Stimulated activated naive B cell treated with anti-CD40 and anti-IgM and Interleukin-4, amounts not matched to agents 10 μg/mL and 1 μg/mL and 100 μg/mL, for 72 hours (primary cell): ENCODE data around the gene SF3B1.
A peak's percentile ranks its signal among the peaks of the same experiment; 100 is the strongest.
"Not testable (repeated sequence)": the region's sequence is repeated elsewhere in the genome, so short reads cannot be mapped to it uniquely, and the experiment has no call there.

ENCODE experiments used
- ATAC-seq, 2 donors: fragments of 150-1000 bp; cut with Tn5 transposase; replicated peaks; 2 replicates each; pipeline ENCODE4 v1.10.0; 2021; ENCODE audit warnings: moderate library complexity in 1 of 2
- DNase-seq: peaks from one replicate; pipeline ENCODE4 v3.0.0; 2021
- H3K27ac Mint-ChIP-seq: one replicate; pipeline ENCODE4 v1.8.0; 2022; ENCODE audit warnings: mild to moderate bottlenecking, mixed read lengths
- H3K27me3 Mint-ChIP-seq, 2 donors: one replicate each; pipeline ENCODE4 v1.8.0; 2022; ENCODE audit warnings: mixed read lengths in 2 of 2
- H3K36me3 Mint-ChIP-seq, 2 donors: one replicate each; pipeline ENCODE4 v1.8.0; 2022; ENCODE audit warnings: mixed read lengths in 2 of 2, mild to moderate bottlenecking in 1 of 2
- H3K4me1 Mint-ChIP-seq, 2 donors: one replicate each; pipeline ENCODE4 v1.8.0; 2022; ENCODE audit warnings: mixed read lengths in 2 of 2, mild to moderate bottlenecking in 1 of 2
- H3K4me3 Mint-ChIP-seq, 2 donors: one replicate each; pipeline ENCODE4 v1.8.0; 2022; ENCODE audit warnings: mild to moderate bottlenecking in 2 of 2, mixed read lengths in 2 of 2, moderate library complexity in 1 of 2
- H3K9me3 Mint-ChIP-seq, 2 donors: one replicate each; pipeline ENCODE4 v1.8.0; 2022; ENCODE audit warnings: mixed read lengths in 2 of 2, mild to moderate bottlenecking in 1 of 2

The SF3B1 gene

GRCh38 chr2:197359859-197360258 is 75.0 kb downstream of the SF3B1 start:
- peaks cover 5 to 25% of the 10 kb centered on the region in 2 donors for H3K4me1 Mint-ChIP-seq
- peak overlapping the region; percentile 37 for H3K27ac Mint-ChIP-seq
- H3K9me3 Mint-ChIP-seq, result peaks cover 0 to 2% of the 10 kb centered on the region in 2 donors
- no peak overlapping the region for H3K4me3 Mint-ChIP-seq
- no peak for DNase-seq
- H3K36me3 Mint-ChIP-seq, result no peaks in the 10 kb centered on the region
- ATAC-seq, result peak in 1 of 2 donors; percentile 33
- H3K27me3 Mint-ChIP-seq, result no peaks in the 10 kb centered on the region

- Mint-ChIP-seq H3K4me3 (no peak overlapping the region), H3K9me3 (peaks cover 0 to 2% of the 10 kb centered on the region in 2 donors), H3K36me3 (no peaks in the 10 kb centered on the region), H3K4me1 (peaks cover 5 to 25% of the 10 kb centered on the region in 2 donors), H3K27ac (no peak overlapping the region), H3K27me3 (no peaks in the 10 kb centered on the region)
- no peak for ATAC-seq
- DNase-seq, result no peak
These were observed 75.9 kb downstream of the SF3B1 start for GRCh38 chr2:197358931-197359330.

GRCh38 chr2:197357986-197358385 is 76.8 kb downstream of the SF3B1 start:
- ATAC-seq, result no peak
- no peaks in the 10 kb centered on the region for H3K36me3 Mint-ChIP-seq
- no peak overlapping the region for H3K4me3 Mint-ChIP-seq
- no peak overlapping the region for H3K27ac Mint-ChIP-seq
- DNase-seq, result no peak
- peaks cover 0 to 2% of the 10 kb centered on the region in 2 donors for H3K9me3 Mint-ChIP-seq
- H3K4me1 Mint-ChIP-seq, result peaks cover 5 to 25% of the 10 kb centered on the region in 2 donors
- no peaks in the 10 kb centered on the region for H3K27me3 Mint-ChIP-seq

- H3K9me3 Mint-ChIP-seq, result peaks cover 0 to 2% of the 10 kb centered on the region in 2 donors
- H3K27ac Mint-ChIP-seq, result no peak overlapping the region
- ATAC-seq (peak; percentile 44 to 50), DNase-seq (no peak)
- no peaks in the 10 kb centered on the region for H3K36me3 Mint-ChIP-seq
- no peak overlapping the region for H3K4me3 Mint-ChIP-seq
- peaks cover 9 to 34% of the 10 kb centered on the region in 2 donors for H3K4me1 Mint-ChIP-seq
- H3K27me3 Mint-ChIP-seq, result no peaks in the 10 kb centered on the region
These were observed 78.7 kb downstream of the SF3B1 start for GRCh38 chr2:197356136-197356535.

GRCh38 chr2:197354169-197354558 is 80.7 kb downstream of the SF3B1 start:
- Mint-ChIP-seq H3K4me3 (no peak overlapping the region), H3K27me3 (no peaks in the 10 kb centered on the region), H3K36me3 (no peaks in the 10 kb centered on the region), H3K27ac (no peak overlapping the region), H3K4me1 (peaks cover 15 to 37% of the 10 kb centered on the region in 2 donors), H3K9me3 (peaks cover 0 to 3% of the 10 kb centered on the region in 2 donors)
- ATAC-seq (no peak), DNase-seq (no peak)

- no peak for DNase-seq
- ATAC-seq, result no peak
- no peak overlapping the region for H3K27ac Mint-ChIP-seq
- no peaks in the 10 kb centered on the region for H3K27me3 Mint-ChIP-seq
- H3K4me3 Mint-ChIP-seq, result no peak overlapping the region
- peaks cover 0 to 3% of the 10 kb centered on the region in 2 donors for H3K9me3 Mint-ChIP-seq
- H3K36me3 Mint-ChIP-seq, result no peaks in the 10 kb centered on the region
- H3K4me1 Mint-ChIP-seq, result peaks cover 20 to 43% of the 10 kb centered on the region in 2 donors
These were observed 81.2 kb downstream of the SF3B1 start for GRCh38 chr2:197353393-197354168.

- H3K36me3 Mint-ChIP-seq, result no peaks in the 10 kb centered on the region
- no peak overlapping the region for H3K27ac Mint-ChIP-seq
- ATAC-seq, result no peak
- no peaks in the 10 kb centered on the region for H3K27me3 Mint-ChIP-seq
- no peak overlapping the region for H3K4me3 Mint-ChIP-seq
- H3K4me1 Mint-ChIP-seq, result peaks cover 25 to 55% of the 10 kb centered on the region in 2 donors
- peaks cover 0 to 3% of the 10 kb centered on the region in 2 donors for H3K9me3 Mint-ChIP-seq
- DNase-seq, result no peak
These were observed 85.1 kb downstream of the SF3B1 start for GRCh38 chr2:197349699-197350098.

- H3K27ac Mint-ChIP-seq, result no peak overlapping the region
- peaks cover 0 to 3% of the 10 kb centered on the region in 2 donors for H3K9me3 Mint-ChIP-seq
- peaks cover 25 to 55% of the 10 kb centered on the region in 2 donors for H3K4me1 Mint-ChIP-seq
- no peaks in the 10 kb centered on the region for H3K36me3 Mint-ChIP-seq
- no peak for DNase-seq
- ATAC-seq, result peak; percentile 69 to 81
- H3K4me3 Mint-ChIP-seq, result no peak overlapping the region
- H3K27me3 Mint-ChIP-seq, result no peaks in the 10 kb centered on the region
These were observed 86.0 kb downstream of the SF3B1 start for GRCh38 chr2:197348721-197349360.

GRCh38 chr2:197345846-197346370 is 88.9 kb downstream of the SF3B1 start:
- H3K27ac Mint-ChIP-seq, result no peak overlapping the region

GRCh38 chr2:197343968-197344367 is 90.9 kb downstream of the SF3B1 start:
- H3K9me3 Mint-ChIP-seq, H3K4me3 Mint-ChIP-seq, H3K36me3 Mint-ChIP-seq, DNase-seq, H3K27ac Mint-ChIP-seq, ATAC-seq, H3K27me3 Mint-ChIP-seq: not testable (repeated sequence)
- H3K4me1 Mint-ChIP-seq, result peaks cover 17 to 28% of the 10 kb centered on the region in 2 donors

More at GRCh38 chr2:197345846-197346370, 88.9 kb downstream of the SF3B1 start:
- no peak for DNase-seq
- H3K4me3 Mint-ChIP-seq, result no peak overlapping the region
- H3K9me3 Mint-ChIP-seq, result peaks cover 0 to 3% of the 10 kb centered on the region in 2 donors
- H3K27me3 Mint-ChIP-seq, result no peaks in the 10 kb centered on the region
- no peaks in the 10 kb centered on the region for H3K36me3 Mint-ChIP-seq
- H3K4me1 Mint-ChIP-seq, result peaks cover 20 to 44% of the 10 kb centered on the region in 2 donors
- no peak for ATAC-seq

- no peak overlapping the region for H3K4me3 Mint-ChIP-seq
- no peak overlapping the region for H3K27ac Mint-ChIP-seq
- peaks cover 0 to 3% of the 10 kb centered on the region in 2 donors for H3K4me1 Mint-ChIP-seq
- H3K9me3 Mint-ChIP-seq, result no peaks in the 10 kb centered on the region
- H3K36me3 Mint-ChIP-seq, result no peaks in the 10 kb centered on the region
- H3K27me3 Mint-ChIP-seq, result no peaks in the 10 kb centered on the region
- ATAC-seq (no peak), DNase-seq (no peak)
These were observed 94.2 kb downstream of the SF3B1 start for GRCh38 chr2:197340591-197340990.
